ENCODE data around the gene ACAD10. TPM values are rescaled to one million over a fixed set of nuclear protein-coding genes. Genes with fewer than 3 reads are reported as not detected.
"Not testable (repeated sequence)": the region's sequence is repeated elsewhere in the genome, so short reads cannot be mapped to it uniquely, and the experiment has no call there.

ACAD10 gene
- total RNA-seq, 1 donor from 2014 or later: 18.3 TPM

GRCh38 chr12:111757361-111758119, 71.7 kb downstream of the ACAD10 start:
- Histone ChIP-seq H3K9me3 (ENCODE audit: control insufficient read depth in 3 of 3, low read length in 3 of 3) (no peaks in the 10 kb centered on the region), H3K27me3 (ENCODE audit: control insufficient read depth in 3 of 3, insufficient read depth in 3 of 3, low read length in 3 of 3) (no peaks in the 10 kb centered on the region), H3K4me3 (ENCODE audit: low read length in 3 of 3) (no peak overlapping the region), H3K9ac (ENCODE audit: low read depth in 1 of 3, low read length in 3 of 3) (peak overlapping the region; percentile 45 to 69 (median 57)), H3K4me1 (ENCODE audit: control insufficient read depth in 3 of 3, insufficient read depth in 3 of 3, low read length in 3 of 3) (peaks cover 22 to 44% (median 35%) of the 10 kb centered on the region in 3 donors), H3K36me3 (ENCODE audit: control insufficient read depth in 3 of 3, insufficient read depth in 3 of 3, low read length in 3 of 3) (peaks cover 5 to 23% (median 20%) of the 10 kb centered on the region in 3 donors), H3K27ac (ENCODE audit: low read depth, low read length) (peak overlapping the region; percentile 78)

- Histone ChIP-seq H3K27me3 (ENCODE audit: control insufficient read depth in 3 of 3, insufficient read depth in 3 of 3, low read length in 3 of 3) (no peaks in the 10 kb centered on the region), H3K4me3 (ENCODE audit: low read length in 3 of 3) (no peak overlapping the region), H3K9ac (ENCODE audit: low read depth in 1 of 3, low read length in 3 of 3) (peak overlapping the region; percentile 45 to 69 (median 57)), H3K27ac (ENCODE audit: low read depth, low read length) (peak overlapping the region; percentile 78), H3K9me3 (ENCODE audit: control insufficient read depth in 3 of 3, low read length in 3 of 3) (no peaks in the 10 kb centered on the region), H3K36me3 (ENCODE audit: control insufficient read depth in 3 of 3, insufficient read depth in 3 of 3, low read length in 3 of 3) (peaks cover 5 to 23% (median 20%) of the 10 kb centered on the region in 3 donors), H3K4me1 (ENCODE audit: control insufficient read depth in 3 of 3, insufficient read depth in 3 of 3, low read length in 3 of 3) (peaks cover 22 to 44% (median 35%) of the 10 kb centered on the region in 3 donors)
Measured at GRCh38 chr12:111758120-111758561, 72.3 kb downstream of the ACAD10 start.

- H3K27me3 ChIP-seq (ENCODE audit: control insufficient read depth in 3 of 3, insufficient read depth in 3 of 3, low read length in 3 of 3): no peaks in the 10 kb centered on the region
- H3K36me3 ChIP-seq (ENCODE audit: control insufficient read depth in 3 of 3, insufficient read depth in 3 of 3, low read length in 3 of 3): peaks cover 5 to 19% (median 16%) of the 10 kb centered on the region in 3 donors
- no peak overlapping the region for H3K27ac ChIP-seq (ENCODE audit: low read depth, low read length)
- peaks cover 21 to 38% (median 31%) of the 10 kb centered on the region in 3 donors for H3K4me1 ChIP-seq (ENCODE audit: control insufficient read depth in 3 of 3, insufficient read depth in 3 of 3, low read length in 3 of 3)
- H3K4me3 ChIP-seq (ENCODE audit: low read length in 3 of 3): no peak overlapping the region
- H3K9ac ChIP-seq (ENCODE audit: low read depth in 1 of 3, low read length in 3 of 3): no peak overlapping the region
- H3K9me3 ChIP-seq (ENCODE audit: control insufficient read depth in 3 of 3, low read length in 3 of 3): no peaks in the 10 kb centered on the region
Measured at GRCh38 chr12:111759271-111759670, 73.4 kb downstream of the ACAD10 start.

GRCh38 chr12:111759991-111760390, 74.1 kb downstream of the ACAD10 start:
- Histone ChIP-seq H3K4me3 (ENCODE audit: low read length in 3 of 3) (no peak overlapping the region), H3K9me3 (ENCODE audit: control insufficient read depth in 3 of 3, low read length in 3 of 3) (no peaks in the 10 kb centered on the region), H3K27me3 (ENCODE audit: control insufficient read depth in 3 of 3, insufficient read depth in 3 of 3, low read length in 3 of 3) (no peaks in the 10 kb centered on the region), H3K27ac (ENCODE audit: low read depth, low read length) (no peak overlapping the region), H3K9ac (ENCODE audit: low read depth in 1 of 3, low read length in 3 of 3) (no peak overlapping the region), H3K4me1 (ENCODE audit: control insufficient read depth in 3 of 3, insufficient read depth in 3 of 3, low read length in 3 of 3) (peaks cover 17 to 32% (median 24%) of the 10 kb centered on the region in 3 donors), H3K36me3 (ENCODE audit: control insufficient read depth in 3 of 3, insufficient read depth in 3 of 3, low read length in 3 of 3) (peaks cover 5 to 13% (median 12%) of the 10 kb centered on the region in 3 donors)

- Histone ChIP-seq H3K27me3 (ENCODE audit: control insufficient read depth in 3 of 3, insufficient read depth in 3 of 3, low read length in 3 of 3) (no peaks in the 10 kb centered on the region), H3K36me3 (ENCODE audit: control insufficient read depth in 3 of 3, insufficient read depth in 3 of 3, low read length in 3 of 3) (peaks cover 0 to 9% (median 6%) of the 10 kb centered on the region in 3 donors), H3K4me3 (ENCODE audit: low read length in 3 of 3) (no peak overlapping the region), H3K9ac (ENCODE audit: low read depth in 1 of 3, low read length in 3 of 3) (no peak overlapping the region), H3K27ac (ENCODE audit: low read depth, low read length) (no peak overlapping the region), H3K4me1 (ENCODE audit: control insufficient read depth in 3 of 3, insufficient read depth in 3 of 3, low read length in 3 of 3) (peaks cover 17 to 32% (median 24%) of the 10 kb centered on the region in 3 donors), H3K9me3 (ENCODE audit: control insufficient read depth in 3 of 3, low read length in 3 of 3) (no peaks in the 10 kb centered on the region)
Measured at GRCh38 chr12:111761099-111761498, 75.2 kb downstream of the ACAD10 start.

- H3K4me3 ChIP-seq (ENCODE audit: low read length in 3 of 3): no peak overlapping the region
- no peaks in the 10 kb centered on the region for H3K27me3 ChIP-seq (ENCODE audit: control insufficient read depth in 3 of 3, insufficient read depth in 3 of 3, low read length in 3 of 3)
- H3K36me3 ChIP-seq (ENCODE audit: control insufficient read depth in 3 of 3, insufficient read depth in 3 of 3, low read length in 3 of 3): peaks cover 0 to 4% (median under 1%) of the 10 kb centered on the region in 3 donors
- peaks cover 21 to 31% (median 24%) of the 10 kb centered on the region in 3 donors for H3K4me1 ChIP-seq (ENCODE audit: control insufficient read depth in 3 of 3, insufficient read depth in 3 of 3, low read length in 3 of 3)
- no peak overlapping the region for H3K27ac ChIP-seq (ENCODE audit: low read depth, low read length)
- no peak overlapping the region for H3K9ac ChIP-seq (ENCODE audit: low read depth in 1 of 3, low read length in 3 of 3)
- H3K9me3 ChIP-seq (ENCODE audit: control insufficient read depth in 3 of 3, low read length in 3 of 3): no peaks in the 10 kb centered on the region
Measured at GRCh38 chr12:111761706-111762105, 75.9 kb downstream of the ACAD10 start.

GRCh38 chr12:111763552-111763951, 77.7 kb downstream of the ACAD10 start:
- H3K36me3 ChIP-seq (ENCODE audit: control insufficient read depth in 3 of 3, insufficient read depth in 3 of 3, low read length in 3 of 3); H3K27me3 ChIP-seq (ENCODE audit: control insufficient read depth in 3 of 3, insufficient read depth in 3 of 3, low read length in 3 of 3); H3K9ac ChIP-seq (ENCODE audit: low read depth in 1 of 3, low read length in 3 of 3); H3K9me3 ChIP-seq (ENCODE audit: control insufficient read depth in 3 of 3, low read length in 3 of 3); H3K27ac ChIP-seq (ENCODE audit: low read depth, low read length); H3K4me3 ChIP-seq (ENCODE audit: low read length in 3 of 3): not testable (repeated sequence)
- peaks cover 12 to 22% (median 17%) of the 10 kb centered on the region in 3 donors for H3K4me1 ChIP-seq (ENCODE audit: control insufficient read depth in 3 of 3, insufficient read depth in 3 of 3, low read length in 3 of 3)

GRCh38 chr12:111764120-111764821, 78.4 kb downstream of the ACAD10 start:
- Histone ChIP-seq H3K4me1 (ENCODE audit: control insufficient read depth in 3 of 3, insufficient read depth in 3 of 3, low read length in 3 of 3) (peaks cover 13 to 20% (median 18%) of the 10 kb centered on the region in 3 donors), H3K27me3 (ENCODE audit: control insufficient read depth in 3 of 3, insufficient read depth in 3 of 3, low read length in 3 of 3) (no peaks in the 10 kb centered on the region), H3K36me3 (ENCODE audit: control insufficient read depth in 3 of 3, insufficient read depth in 3 of 3, low read length in 3 of 3) (no peaks in the 10 kb centered on the region), H3K4me3 (ENCODE audit: low read length in 3 of 3) (no peak overlapping the region), H3K9me3 (ENCODE audit: control insufficient read depth in 3 of 3, low read length in 3 of 3) (no peaks in the 10 kb centered on the region), H3K27ac (ENCODE audit: low read depth, low read length) (no peak overlapping the region), H3K9ac (ENCODE audit: low read depth in 1 of 3, low read length in 3 of 3) (no peak overlapping the region)

- Histone ChIP-seq H3K27me3 (ENCODE audit: control insufficient read depth in 3 of 3, insufficient read depth in 3 of 3, low read length in 3 of 3) (no peaks in the 10 kb centered on the region), H3K9me3 (ENCODE audit: control insufficient read depth in 3 of 3, low read length in 3 of 3) (no peaks in the 10 kb centered on the region), H3K36me3 (ENCODE audit: control insufficient read depth in 3 of 3, insufficient read depth in 3 of 3, low read length in 3 of 3) (no peaks in the 10 kb centered on the region), H3K4me1 (ENCODE audit: control insufficient read depth in 3 of 3, insufficient read depth in 3 of 3, low read length in 3 of 3) (peaks cover 13 to 23% (median 17%) of the 10 kb centered on the region in 3 donors), H3K9ac (ENCODE audit: low read depth in 1 of 3, low read length in 3 of 3) (peak within 1 kb of the TSS; percentile 77 to 93 (median 89)), H3K4me3 (ENCODE audit: low read length in 3 of 3) (peak within 1 kb of the TSS; percentile 83 to 88 (median 88)), H3K27ac (ENCODE audit: low read depth, low read length) (peak within 1 kb of the TSS; percentile 66)
Measured at GRCh38 chr12:111766608-111767361, 80.9 kb downstream of the ACAD10 start, which contains the start of gene ALDH2. Gene ALDH2 (plus strand): TSS chr12:111766933. CDS start chr12:111766983, 50 bp downstream.
